Neuronal stem cell (in vitro differentiated cells): ENCODE measurements around the gene EPS8L2.

Experiments
- DNase-seq: peaks from one replicate; pipeline ENCODE4 v3.0.0-alpha.2; 2013; ENCODE audit warnings: low spot score
- H2AFZ ChIP-seq: one replicate; pipeline ENCODE4 v1.6.1; 2013; ENCODE audit warnings: mild to moderate bottlenecking, low read length, inconsistent platforms
- H2AK5ac ChIP-seq: 2 replicates; pipeline ENCODE4 v1.6.1; 2013; ENCODE audit warnings: low read depth, mild to moderate bottlenecking, inconsistent platforms, low read length, moderate library complexity, mixed read lengths
- H2BK120ac ChIP-seq: 2 replicates; pipeline ENCODE4 v1.6.1; 2013; ENCODE audit warnings: low read depth, mild to moderate bottlenecking, inconsistent platforms, low read length, moderate library complexity, mixed read lengths
- H2BK12ac ChIP-seq: one replicate; pipeline ENCODE4 v1.6.1; 2013; ENCODE audit warnings: low read length, inconsistent platforms
- H2BK15ac ChIP-seq: 2 replicates; pipeline ENCODE4 v1.6.1; 2013; ENCODE audit warnings: mild to moderate bottlenecking, low read length, inconsistent platforms, mixed read lengths
- H2BK5ac ChIP-seq: one replicate; pipeline ENCODE4 v1.6.1; 2013; ENCODE audit warnings: inconsistent platforms, mild to moderate bottlenecking, low read length, moderate library complexity
- H3K14ac ChIP-seq: one replicate; pipeline ENCODE4 v1.6.1; 2013; ENCODE audit warnings: low read length, inconsistent platforms
- H3K18ac ChIP-seq: 2 replicates; pipeline ENCODE4 v1.6.1; 2013; ENCODE audit warnings: low read length, inconsistent platforms
- H3K23ac ChIP-seq: 2 replicates; pipeline ENCODE4 v1.6.1; 2013; ENCODE audit warnings: low read depth, mild to moderate bottlenecking, mixed read lengths, low read length, inconsistent platforms; ENCODE audit not compliant: poor library complexity
- H3K27ac ChIP-seq: replicated peaks from 3 replicates; pipeline ENCODE4 v1.5.1; 2013; ENCODE audit warnings: low read length, inconsistent platforms
- H3K27me3 ChIP-seq, 3 experiments: 2 replicates each; pipeline ENCODE4 v1.6.1; 2013; ENCODE audit warnings: low read length in 3 of 3, mild to moderate bottlenecking in 2 of 3, inconsistent platforms in 1 of 3, low read depth in 1 of 3, mixed read lengths in 1 of 3, moderate library complexity in 1 of 3; ENCODE audit not compliant: control insufficient read depth in 3 of 3, insufficient read depth in 3 of 3
- H3K36me3 ChIP-seq, 2 donors: replicated peaks in 1 of 2; 2 replicates each; pipeline ENCODE4 v1.6.1; 2013; ENCODE audit warnings: low read length in 2 of 2; ENCODE audit not compliant: control insufficient read depth in 2 of 2, insufficient read depth in 2 of 2
- H3K4ac ChIP-seq: 2 replicates; pipeline ENCODE4 v1.6.1; 2013; ENCODE audit warnings: inconsistent platforms, mild to moderate bottlenecking, low read length, moderate library complexity
- H3K4me1 ChIP-seq, 2 donors: 1 replicate in 1 of 2; 2 replicates in 1 of 2; pipeline ENCODE4 v1.6.1; 2013; ENCODE audit warnings: low read length in 2 of 2, low read depth in 1 of 2; ENCODE audit not compliant: control insufficient read depth in 2 of 2, insufficient read depth in 1 of 2
- H3K4me2 ChIP-seq: one replicate; pipeline ENCODE4 v1.6.1; 2013; ENCODE audit warnings: mild to moderate bottlenecking, low read length, inconsistent platforms; ENCODE audit not compliant: insufficient read depth, poor library complexity, severe bottlenecking
- H3K4me3 ChIP-seq, 2 donors: 2 replicates each; pipeline ENCODE4 v1.5.1; 2013; ENCODE audit warnings: low read length in 2 of 2, mild to moderate bottlenecking in 2 of 2, inconsistent platforms in 1 of 2, moderate library complexity in 1 of 2
- H3K79me1 ChIP-seq: one replicate; pipeline ENCODE4 v1.6.1; 2013; ENCODE audit warnings: low read depth, mild to moderate bottlenecking, inconsistent platforms, low read length, moderate library complexity
- H3K9ac ChIP-seq: one replicate; pipeline ENCODE4 v1.6.1; 2013; ENCODE audit warnings: mild to moderate bottlenecking, low read depth, low read length, inconsistent platforms; ENCODE audit not compliant: poor library complexity
- H3K9me3 ChIP-seq, 2 donors: replicated peaks in 1 of 2; 2 replicates each; pipeline versions ENCODE3 to v1.6.1; 2013; ENCODE audit warnings: low read length in 2 of 2, mild to moderate bottlenecking in 2 of 2, inconsistent platforms in 1 of 2, low read depth in 1 of 2, mixed read lengths in 1 of 2, moderate library complexity in 1 of 2; ENCODE audit not compliant: control insufficient read depth in 2 of 2, insufficient read depth in 1 of 2
- H4K8ac ChIP-seq: one replicate; pipeline ENCODE4 v1.6.1; 2013; ENCODE audit warnings: low read depth, mild to moderate bottlenecking, inconsistent platforms, low read length, moderate library complexity
- H4K91ac ChIP-seq: one replicate; pipeline ENCODE4 v1.6.1; 2013; ENCODE audit warnings: low read length, low read depth, mild to moderate bottlenecking, inconsistent platforms; ENCODE audit not compliant: poor library complexity
- WGBS, 2 donors: extraction: QIAGEN DNeasy Blood & Tissue Kit; methylation state at CpG; one replicate each; pipeline ENCODE4 v1.1.7; 2013; ENCODE audit warnings: missing lambda C conversion rate in 2 of 2, mixed read lengths in 1 of 2; ENCODE audit not compliant: insufficient read length in 2 of 2, insufficient replicate concordance in 1 of 2; ENCODE audit errors: extremely low coverage in 2 of 2; 5-methylcytosine and 5-hydroxymethylcytosine counted together

EPS8L2 gene

GRCh38 chr11:704781-705645 is 1.0 kb upstream of the EPS8L2 start:
- Histone ChIP-seq H2AFZ (no peak overlapping the region), H3K4me3 (peak overlapping the region in 1 of 2 donors; percentile 16), H3K27ac (no peak overlapping the region), H3K4me2 (no peak overlapping the region), H3K27me3 (peaks cover 0 to 18% (median 0%) of the 10 kb centered on the region in 3 experiments), H3K9me3 (no peaks in the 10 kb centered on the region), H2BK120ac (no peak overlapping the region), H2BK5ac (no peak overlapping the region), H3K4me1 (peaks cover 12 to 17% of the 10 kb centered on the region in 2 donors), H3K4ac (no peak overlapping the region), H3K79me1 (peaks cover 2% of the 10 kb centered on the region), H3K23ac (peak overlapping the region; percentile 95), H4K91ac (no peak overlapping the region), H4K8ac (no peak overlapping the region), H3K18ac (peak overlapping the region; percentile 48), H2AK5ac (peak overlapping the region; percentile 97), H3K36me3 (peaks cover 2 to 22% of the 10 kb centered on the region in 2 donors), H3K14ac (peak overlapping the region; percentile 82), H2BK12ac (peak overlapping the region; percentile 73), H2BK15ac (peak overlapping the region; percentile 75), H3K9ac (peak overlapping the region; percentile 60)
- no CpG with 5 or more reads among the region's 27 CpGs for WGBS, 2 donors
- no peak for DNase-seq

- H3K4me3 ChIP-seq = peak overlapping the region in 1 of 2 donors; percentile 59
- peaks cover 12 to 17% of the 10 kb centered on the region in 2 donors for H3K4me1 ChIP-seq
Measured at GRCh38 chr11:706439-706956, 467 bp downstream of the EPS8L2 start.

GRCh38 chr11:706957-707816 is 1.2 kb downstream of the EPS8L2 start:
- peaks cover 2 to 9% of the 10 kb centered on the region in 2 donors for H3K36me3 ChIP-seq
- WGBS, 2 donors = no CpG with 5 or more reads among the region's 30 CpGs
- H3K4me3 ChIP-seq = peak overlapping the region in 1 of 2 donors; percentile 59
- H3K14ac ChIP-seq = peak overlapping the region; percentile 82
- peak overlapping the region; percentile 53 for H3K4ac ChIP-seq
- peak overlapping the region; percentile 87 for H2BK120ac ChIP-seq
- no peak for DNase-seq
- H2BK5ac ChIP-seq = peak overlapping the region; percentile 75
- H2AFZ ChIP-seq = peak overlapping the region; percentile 74
- H3K27ac ChIP-seq = no peak overlapping the region
- peak overlapping the region; percentile 98 for H2AK5ac ChIP-seq
- peak overlapping the region; percentile 0 for H4K8ac ChIP-seq
- H3K27me3 ChIP-seq = peaks cover 0 to 18% (median 0%) of the 10 kb centered on the region in 3 experiments
- peaks cover 12 to 17% of the 10 kb centered on the region in 2 donors for H3K4me1 ChIP-seq
- H3K9ac ChIP-seq = peak overlapping the region; percentile 84
- no peak overlapping the region for H4K91ac ChIP-seq
- H2BK12ac ChIP-seq = peak overlapping the region; percentile 75
- peak overlapping the region; percentile 78 for H3K18ac ChIP-seq
- peaks cover 2% of the 10 kb centered on the region for H3K79me1 ChIP-seq
- peak overlapping the region; percentile 73 for H3K4me2 ChIP-seq
- H2BK15ac ChIP-seq = peak overlapping the region; percentile 98
- no peaks in the 10 kb centered on the region for H3K9me3 ChIP-seq
- peak overlapping the region; percentile 85 for H3K23ac ChIP-seq

More at GRCh38 chr11:706439-706956, 467 bp downstream of the EPS8L2 start:
- Histone ChIP-seq H3K23ac (peak overlapping the region; percentile 85), H3K27ac (no peak overlapping the region), H2AFZ (peak overlapping the region; percentile 74), H2BK120ac (peak overlapping the region; percentile 87), H3K9me3 (no peaks in the 10 kb centered on the region), H2BK12ac (no peak overlapping the region), H3K36me3 (peaks cover 2 to 15% of the 10 kb centered on the region in 2 donors), H2BK15ac (peak overlapping the region; percentile 98), H2BK5ac (peak overlapping the region; percentile 75), H3K79me1 (peaks cover 2% of the 10 kb centered on the region), H3K14ac (no peak overlapping the region), H2AK5ac (peak overlapping the region; percentile 98), H3K4me2 (peak overlapping the region; percentile 73), H3K4ac (no peak overlapping the region), H4K91ac (no peak overlapping the region), H3K18ac (peak overlapping the region; percentile 91), H3K9ac (peak overlapping the region; percentile 84), H3K27me3 (peaks cover 0 to 18% (median 0%) of the 10 kb centered on the region in 3 experiments), H4K8ac (peak overlapping the region; percentile 0)
- DNase-seq = no peak
- WGBS, 2 donors = no CpG with 5 or more reads among the region's 22 CpGs
